ENCODE data around the gene PIK3C2G. TPM values are rescaled to one million over a fixed set of nuclear protein-coding genes. Genes with fewer than 3 reads are reported as not detected.
A peak's percentile ranks its signal among the peaks of the same experiment; 100 is the strongest.

Gene PIK3C2G
- polyA plus RNA-seq, 1 of the 3 experiments (the other 2 are of a cell fraction) = 0.02 TPM

- peaks cover 0 to 7% of the 10 kb centered on the region in 2 experiments; a peak in 2 of 4 replicates for H3K4me1 ChIP-seq (ENCODE audit: control insufficient read depth in 1 of 2, insufficient read depth in 2 of 2, low read depth in 1 of 2, low read length in 1 of 2)
- DNase-seq = no peak
- TF ChIP-seq RXRA (IDR thresholded peaks at IDR 0.05; ENCODE audit: borderline replicate concordance, low read depth) (no peak; the same call in 1 of the 2 replicates), ZBTB33 (IDR thresholded peaks at IDR 0.05; ENCODE audit: borderline replicate concordance, low read depth) (no peak), IRF3 (IDR thresholded peaks at IDR 0.05; ENCODE audit: low read depth, low read length) (no peak), MEF2A (IDR thresholded peaks at IDR 0.05; ENCODE audit: borderline replicate concordance, low read depth) (no peak), PBX3 (IDR thresholded peaks at IDR 0.05) (peak; percentile 94), FOSL2 (IDR thresholded peaks at IDR 0.05; ENCODE audit: borderline replicate concordance, low read depth) (peak; percentile 11; the same call in 1 of the 2 replicates), MXI1 (IDR thresholded peaks at IDR 0.05; ENCODE audit: low read depth, low read length) (no peak), NFIC (IDR thresholded peaks at IDR 0.05; ENCODE audit: borderline replicate concordance) (peak; percentile 56; the same call in 1 of the 2 replicates), NRF1 (IDR thresholded peaks at IDR 0.05; ENCODE audit: low read depth, low read length) (no peak), TAF1 (IDR thresholded peaks at IDR 0.05; ENCODE audit: borderline replicate concordance, low read depth, low read length) (no peak), MAX (IDR thresholded peaks at IDR 0.05; ENCODE audit: low read depth) (0 out of 2 replicates have a peak, but pooled peaks have one; percentile 43), TEAD4 (IDR thresholded peaks at IDR 0.05; ENCODE audit: borderline replicate concordance, insufficient read depth) (peak; percentile 96), FOXJ3 (CRISPR knock-in tag; IDR thresholded peaks at IDR 0.05) (no peak), JUND (IDR thresholded peaks at IDR 0.05) (peak; percentile 78), EP300 (IDR thresholded peaks at IDR 0.05; ENCODE audit: borderline replicate concordance in 1 of 2, low read depth in 1 of 2, low read length in 1 of 2) (0 out of 4 replicates have a peak, but pooled peaks have one; percentile 13 to 53), REST (IDR thresholded peaks at IDR 0.05; ENCODE audit: low read depth, low read length) (no peak), EZH2phosphoT487 (IDR thresholded peaks at IDR 0.05; ENCODE audit: borderline replicate concordance, low read depth) (no peak), POLR2AphosphoS5 (IDR thresholded peaks at IDR 0.05; ENCODE audit: low read depth, low read length) (peak; percentile 39; the same call in 1 of the 2 replicates), TCF12 (IDR thresholded peaks at IDR 0.05) (peak; percentile 88)
- no peak overlapping the region for H2AFZ ChIP-seq (ENCODE audit: low read depth)
- H3K9me3 ChIP-seq = no peaks in the 10 kb centered on the region
- WGBS (ENCODE audit: low lambda C conversion rate) = 9% methylated on average over 4 of the region's 4 CpGs
- no peak overlapping the region for H3K9ac ChIP-seq
- no peaks in the 10 kb centered on the region for H3K9me2 ChIP-seq
- peak overlapping the region; percentile 44 to 47; a peak in 3 of 4 replicates for H3K27ac ChIP-seq (ENCODE audit: low read depth in 2 of 2, low read length in 1 of 2)
- H3K4me2 ChIP-seq = peak overlapping the region; percentile 60
- no peaks in the 10 kb centered on the region for H3K27me3 ChIP-seq (ENCODE audit: insufficient read depth)
- H3K4me3 ChIP-seq (ENCODE audit: low read depth in 2 of 2, low read length in 1 of 2) = peak overlapping the region in 1 of 2 experiments; percentile 8; a peak in 1 of 4 replicates
- POLR2A ChIA-PET = no interaction called here
- H3K79me2 ChIP-seq (ENCODE audit: insufficient read depth) = no peaks in the 10 kb centered on the region
- no peaks in the 10 kb centered on the region for H3K36me3 ChIP-seq (replicated peaks in 1 of 2; ENCODE audit: control insufficient read depth in 1 of 2, insufficient read depth in 2 of 2, low read length in 1 of 2)
- H3F3A ChIP-seq (replicated peaks; ENCODE audit: insufficient read depth) = peaks cover 14% of the 10 kb centered on the region
- no peaks in the 10 kb centered on the region for H4K20me1 ChIP-seq (ENCODE audit: insufficient read depth)
- CTCF ChIA-PET = no interaction called here
Observed at GRCh38 chr12:18383203-18383602, 121.9 kb downstream of the PIK3C2G start.

All from SK-N-SH (cell line).